ENCODE data around the gene KLHDC2.
"Not testable (repeated sequence)": the region's sequence is repeated elsewhere in the genome, so short reads cannot be mapped to it uniquely, and the experiment has no call there.

Gene KLHDC2

GRCh38 chr14:49796025-49796424, 28.1 kb downstream of the KLHDC2 start (continued):
- TF ChIP-seq PRDM6 (tag by site-specific recombination; IDR thresholded peaks at IDR 0.05), result no peak
- TF ChIP-seq ZNF521 (tag by site-specific recombination; IDR thresholded peaks at IDR 0.05), result no peak

GRCh38 chr14:49808780-49809179, 40.8 kb downstream of the KLHDC2 start:
- Histone ChIP-seq H3K36me3 (ENCODE audit: control insufficient read depth in 2 of 2, insufficient read depth in 1 of 2, low read length in 2 of 2) (peaks cover 72 to 82% of the 10 kb centered on the region in 2 experiments), H3K9me3 (ENCODE audit: control insufficient read depth, insufficient read depth, low read depth, low read length) (no peaks in the 10 kb centered on the region), H3K4me1 (ENCODE audit: control insufficient read depth, insufficient read depth, low read length) (no peaks in the 10 kb centered on the region), H3K4me3 (ENCODE audit: low read depth, low read length) (no peak overlapping the region), H3K27ac (ENCODE audit: extremely low read depth, low read depth, low read length) (no peak overlapping the region)
- ChIA-PET POLR2A (no interaction called here), CTCF (no interaction called here)
- TF ChIP-seq ZNF585B (tag by site-specific recombination; IDR thresholded peaks at IDR 0.05), result no peak
- no peak for TF ChIP-seq ZNF645 (tag by site-specific recombination; IDR thresholded peaks at IDR 0.05)
- no peak for TF ChIP-seq ZSCAN4 (tag by site-specific recombination; IDR thresholded peaks at IDR 0.05)
- TF ChIP-seq PRDM1 (tag by site-specific recombination; IDR thresholded peaks at IDR 0.05), result no peak
- TF ChIP-seq HOXC10 (CRISPR knock-in tag; IDR thresholded peaks at IDR 0.05), result no peak
- no peak for TF ChIP-seq ZBTB6 (tag by site-specific recombination; IDR thresholded peaks at IDR 0.05)
- no peak for TF ChIP-seq ZNF16 (tag by site-specific recombination; IDR thresholded peaks at IDR 0.05; ENCODE audit: low read depth)
- no peak for TF ChIP-seq PRDM6 (tag by site-specific recombination; IDR thresholded peaks at IDR 0.05)
- no peak for TF ChIP-seq ZFP37 (tag by site-specific recombination; IDR thresholded peaks at IDR 0.05)
- no peak for TF ChIP-seq ZNF266 (tag by site-specific recombination; IDR thresholded peaks at IDR 0.05; ENCODE audit: low read depth)
- TF ChIP-seq YY2 (tag by site-specific recombination; IDR thresholded peaks at IDR 0.05), result no peak
- TF ChIP-seq ZBTB1 (tag by site-specific recombination; IDR thresholded peaks at IDR 0.05), result no peak
- no peak for TF ChIP-seq ZNF621 (tag by site-specific recombination; IDR thresholded peaks at IDR 0.05)
- TF ChIP-seq ZNF423 (tag by site-specific recombination; IDR thresholded peaks at IDR 0.05), result no peak
- no peak for TF ChIP-seq ZNF529 (tag by site-specific recombination; IDR thresholded peaks at IDR 0.05; ENCODE audit: insufficient replicate concordance)
- no peak for TF ChIP-seq ZNF513 (tag by site-specific recombination; IDR thresholded peaks at IDR 0.05)
- TF ChIP-seq ZXDB (tag by site-specific recombination; IDR thresholded peaks at IDR 0.05), result no peak
- TF ChIP-seq ZNF654 (tag by site-specific recombination; IDR thresholded peaks at IDR 0.05; ENCODE audit: low read depth), result no peak

GRCh38 chr14:49816118-49816517, 48.2 kb downstream of the KLHDC2 start:
- CTCF ChIA-PET, result interaction anchor here (0.7 to 1.1 kb wide), 2 partner anchors 10 to 16 kb away, joined by 3 read pairs; no protein-coding TSS in a partner anchor
- H3K27ac ChIP-seq (ENCODE audit: extremely low read depth, low read depth, low read length); H3K4me3 ChIP-seq (ENCODE audit: low read depth, low read length); POLR2A ChIA-PET; H3K9me3 ChIP-seq (ENCODE audit: control insufficient read depth, insufficient read depth, low read depth, low read length); H3K4me1 ChIP-seq (ENCODE audit: control insufficient read depth, insufficient read depth, low read length): not testable (repeated sequence)
- H3K36me3 ChIP-seq (ENCODE audit: control insufficient read depth in 2 of 2, insufficient read depth in 1 of 2, low read length in 2 of 2), result peaks cover 86% of the 10 kb centered on the region in 2 experiments
